GM18861 (cell line): ENCODE measurements around the gene GNG13.

Experiments used
- ATAC-seq: cut with Tn5 transposase; IDR thresholded peaks from one replicate; pipeline ENCODE4 v1.9.1; 2021; ENCODE audit not compliant: unreplicated experiment

GNG13 gene

DNA sequence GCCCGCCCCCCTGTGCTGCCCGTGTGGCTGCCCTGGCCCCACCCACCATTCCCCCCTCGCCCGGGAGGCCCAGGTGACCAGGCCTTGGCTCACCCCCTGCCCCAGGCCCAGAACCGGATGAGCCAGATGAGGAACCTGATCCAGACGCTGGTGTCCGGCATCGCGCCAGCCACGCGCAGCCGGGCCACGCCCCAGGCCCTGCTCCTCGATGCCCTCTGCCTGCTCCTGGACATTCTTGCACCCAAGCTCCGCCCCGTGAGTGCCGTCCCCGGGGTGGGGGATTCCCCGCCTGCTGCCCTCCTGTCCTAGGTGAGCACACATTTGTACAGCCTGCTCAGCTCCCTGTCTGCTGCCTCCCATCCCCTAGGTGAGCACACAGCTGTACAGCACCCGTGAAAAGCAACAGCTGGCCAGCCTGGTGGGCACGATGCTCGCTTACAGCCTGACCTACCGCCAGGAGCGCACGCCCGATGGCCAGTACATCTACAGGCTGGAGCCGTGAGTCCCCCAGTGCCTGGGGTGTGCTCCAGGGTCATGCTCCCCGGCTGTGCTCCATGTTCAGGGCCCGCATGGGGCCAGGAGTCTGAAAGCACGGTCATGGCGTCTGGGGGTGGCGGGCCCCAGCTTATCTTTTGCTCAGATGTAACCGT, 4.8 kb downstream of the GNG13 start:
- ATAC-seq: no peak

DNA sequence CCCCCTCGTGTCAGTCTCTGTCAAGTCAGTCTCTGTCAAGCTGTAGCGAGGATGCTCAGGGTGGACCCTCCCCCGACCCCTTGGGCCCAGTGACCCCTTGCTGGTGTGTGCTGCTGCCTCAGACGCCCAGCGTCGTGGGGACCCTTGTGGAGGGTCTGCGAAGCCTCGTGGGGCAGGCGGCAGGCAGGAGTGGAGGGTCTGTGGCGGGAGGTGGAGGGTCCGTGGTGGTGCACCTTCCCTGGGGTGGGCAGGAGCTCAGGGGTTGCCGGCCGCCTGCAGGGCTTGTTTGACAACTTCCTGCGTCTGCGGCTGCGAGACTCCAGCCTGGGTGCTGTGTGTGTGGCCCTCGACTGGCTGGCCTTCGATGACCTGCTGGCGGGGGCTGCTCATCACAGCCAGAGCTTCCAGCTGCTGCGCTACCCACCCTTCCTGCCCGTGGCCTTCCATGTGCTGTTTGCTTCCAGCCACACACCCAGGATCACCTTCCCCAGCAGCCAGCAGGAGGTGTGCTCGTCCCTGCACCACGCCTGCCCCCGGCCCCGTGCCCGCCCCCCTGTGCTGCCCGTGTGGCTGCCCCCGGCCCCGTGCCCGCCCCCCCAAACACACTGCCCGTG, 5.6 kb downstream of the GNG13 start:
- ATAC-seq: no peak

DNA sequence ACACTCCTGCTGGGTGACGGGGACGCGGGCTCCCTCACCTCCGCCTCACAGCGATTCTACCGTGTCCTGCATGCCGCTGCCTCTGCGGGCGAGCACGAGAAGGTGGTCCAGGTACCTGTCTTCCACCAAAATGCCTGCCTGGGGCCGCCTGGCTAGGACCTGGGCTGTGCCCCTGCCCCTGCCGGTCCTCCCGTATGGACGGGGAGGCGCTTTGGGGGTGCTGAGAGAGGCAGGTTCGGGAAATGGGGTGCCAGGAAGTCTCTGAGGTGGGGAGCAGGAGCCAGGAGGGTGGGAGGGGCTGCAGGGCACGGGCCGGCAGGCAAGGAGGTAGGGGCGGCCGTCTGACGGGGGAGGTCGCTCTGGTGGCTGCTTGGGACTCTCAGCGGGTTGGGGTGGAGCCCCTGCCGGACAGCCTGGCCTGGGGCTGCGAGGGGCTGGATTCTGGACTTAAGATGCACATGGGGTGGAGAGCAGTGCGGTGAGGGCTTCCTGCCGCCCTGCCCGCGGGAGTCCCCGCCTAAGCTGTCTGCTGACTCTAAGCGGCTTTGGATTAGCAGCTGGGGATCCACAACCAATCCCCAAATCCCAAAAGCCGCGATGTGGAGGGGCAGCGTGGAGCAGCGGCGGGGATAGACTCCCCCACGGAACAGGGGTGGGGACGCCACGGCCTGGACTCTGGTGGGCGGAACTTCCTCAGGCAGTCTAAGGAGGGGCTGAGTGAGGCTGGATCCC, 6.3 kb downstream of the GNG13 start:
- no peak for ATAC-seq

DNA sequence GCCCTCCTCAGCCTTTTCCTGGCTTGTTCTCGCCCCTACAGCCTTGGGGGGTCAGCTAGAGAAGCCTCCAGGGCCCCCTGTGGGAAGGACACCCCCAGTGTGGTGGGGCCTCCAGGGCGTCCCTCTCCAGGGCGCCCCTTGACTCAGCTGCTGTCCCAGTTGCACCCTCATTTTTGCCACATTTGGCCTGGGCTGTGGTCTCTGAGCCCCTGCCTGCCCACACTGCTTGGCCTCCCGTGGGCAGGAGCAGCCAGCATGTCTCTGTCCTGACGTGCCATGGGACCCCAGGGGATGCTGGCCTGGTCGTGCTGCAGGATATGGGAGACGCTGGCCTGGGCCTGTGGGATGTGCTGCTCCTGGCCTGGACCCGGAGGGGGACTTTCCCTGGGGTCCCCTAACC, 7.1 kb downstream of the GNG13 start:
- no peak for ATAC-seq

DNA sequence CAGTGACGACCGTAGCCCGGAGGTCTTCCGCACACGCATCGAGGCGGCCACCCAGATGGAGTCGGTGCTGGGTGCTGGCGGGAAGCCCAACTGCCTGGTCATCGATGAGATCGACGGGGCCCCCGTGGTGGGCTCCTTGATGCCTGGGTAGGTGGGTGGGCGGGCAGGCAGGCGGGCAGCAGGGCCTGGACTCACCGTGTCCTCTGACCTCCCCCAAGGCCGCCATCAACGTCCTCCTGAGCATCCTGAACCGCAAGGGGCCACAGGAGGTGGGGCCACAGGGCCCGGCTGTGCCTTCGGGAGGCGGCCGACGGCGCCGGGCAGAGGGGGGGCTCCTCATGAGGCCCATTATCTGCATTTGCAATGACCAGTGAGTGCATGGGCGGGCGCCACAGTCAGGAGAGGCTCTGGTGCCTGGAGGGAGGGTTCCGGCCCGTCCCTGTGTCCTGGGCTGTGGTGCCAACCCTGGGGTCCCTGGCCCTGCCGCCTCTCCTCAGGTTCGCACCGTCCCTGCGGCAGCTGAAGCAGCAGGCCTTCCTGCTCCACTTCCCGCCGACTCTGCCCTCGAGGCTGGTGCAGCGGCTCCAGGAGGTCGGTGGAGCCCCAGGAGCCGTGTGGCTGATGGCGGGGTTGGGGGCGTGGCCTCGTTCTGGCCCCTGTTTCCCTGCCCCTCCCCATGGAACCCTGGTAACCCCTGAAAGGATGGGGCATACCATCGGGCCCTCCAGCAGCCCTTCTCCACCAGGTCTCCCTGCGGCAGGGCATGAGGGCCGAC, 8.1 kb downstream of the GNG13 start:
- ATAC-seq: no peak

DNA sequence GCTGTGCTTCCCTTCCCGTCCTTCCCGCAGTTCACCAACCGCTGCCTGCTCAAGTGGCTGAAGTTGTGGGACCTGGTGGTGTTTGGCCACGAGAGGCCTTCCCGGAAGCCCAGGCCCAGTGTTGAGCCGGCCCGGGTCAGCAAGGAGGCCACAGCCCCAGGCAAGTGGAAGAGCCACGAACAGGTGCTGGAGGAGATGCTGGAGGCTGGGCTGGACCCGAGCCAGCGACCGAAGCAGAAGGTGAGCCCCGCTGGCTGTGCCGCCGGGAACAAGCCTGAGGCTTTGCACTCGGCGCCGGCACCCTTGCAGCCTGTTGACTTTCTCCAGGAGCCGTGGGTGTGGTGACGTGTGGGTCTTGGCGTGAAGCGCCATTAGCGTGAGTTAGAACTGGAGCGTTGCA, 9.4 kb downstream of the GNG13 start:
- ATAC-seq: no peak

DNA sequence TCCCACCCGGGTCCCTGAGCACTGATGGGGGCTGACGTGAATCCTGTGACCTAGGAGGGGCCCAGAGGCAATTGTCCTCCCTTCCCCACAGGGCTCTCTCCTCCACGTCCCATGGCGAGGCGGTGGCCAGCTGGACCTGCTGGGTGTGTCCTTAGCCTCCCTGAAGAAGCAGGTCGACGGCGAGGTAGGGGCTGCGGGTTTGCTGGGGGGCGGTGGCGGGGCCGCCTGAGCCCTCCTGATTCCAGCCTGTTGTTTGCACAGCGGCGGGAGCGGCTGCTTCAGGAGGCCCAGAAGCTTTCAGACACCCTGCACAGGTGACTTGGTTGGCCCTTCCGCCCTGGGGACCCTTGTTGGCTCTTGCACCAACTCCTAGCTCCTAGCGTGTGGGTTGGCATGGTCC, 10.4 kb downstream of the GNG13 start:
- no peak for ATAC-seq

DNA sequence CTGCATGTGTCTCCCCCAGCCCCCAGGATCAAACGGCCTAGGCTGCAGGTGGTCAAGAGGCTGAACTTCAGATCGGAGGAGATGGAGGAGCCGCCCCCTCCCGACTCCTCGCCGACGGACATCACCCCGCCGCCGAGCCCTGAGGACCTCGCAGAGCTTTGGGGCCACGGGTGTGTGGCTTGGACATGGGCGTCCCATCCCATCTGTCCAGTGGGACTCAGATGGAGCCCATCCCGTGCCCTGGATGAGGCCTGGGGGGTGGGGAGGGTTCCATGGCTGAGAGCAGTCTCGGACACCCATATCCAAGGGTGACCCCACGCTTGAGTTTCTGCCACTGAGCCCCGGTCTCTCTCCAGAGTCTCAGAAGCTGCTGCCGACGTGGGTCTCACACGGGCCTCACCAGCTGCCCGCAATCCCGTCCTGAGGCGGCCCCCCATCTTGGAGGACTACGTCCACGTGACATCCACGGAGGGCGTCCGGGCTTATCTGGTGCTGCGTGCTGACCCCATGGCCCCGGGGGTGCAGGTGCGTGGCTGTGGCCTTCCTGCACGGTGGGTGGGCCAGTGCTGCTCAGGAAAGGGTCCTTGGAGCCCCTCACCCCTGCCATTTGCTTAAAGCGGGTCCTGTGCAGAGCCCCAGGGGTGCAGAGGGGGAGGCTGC, 11.2 kb downstream of the GNG13 start:
- no peak for ATAC-seq

DNA sequence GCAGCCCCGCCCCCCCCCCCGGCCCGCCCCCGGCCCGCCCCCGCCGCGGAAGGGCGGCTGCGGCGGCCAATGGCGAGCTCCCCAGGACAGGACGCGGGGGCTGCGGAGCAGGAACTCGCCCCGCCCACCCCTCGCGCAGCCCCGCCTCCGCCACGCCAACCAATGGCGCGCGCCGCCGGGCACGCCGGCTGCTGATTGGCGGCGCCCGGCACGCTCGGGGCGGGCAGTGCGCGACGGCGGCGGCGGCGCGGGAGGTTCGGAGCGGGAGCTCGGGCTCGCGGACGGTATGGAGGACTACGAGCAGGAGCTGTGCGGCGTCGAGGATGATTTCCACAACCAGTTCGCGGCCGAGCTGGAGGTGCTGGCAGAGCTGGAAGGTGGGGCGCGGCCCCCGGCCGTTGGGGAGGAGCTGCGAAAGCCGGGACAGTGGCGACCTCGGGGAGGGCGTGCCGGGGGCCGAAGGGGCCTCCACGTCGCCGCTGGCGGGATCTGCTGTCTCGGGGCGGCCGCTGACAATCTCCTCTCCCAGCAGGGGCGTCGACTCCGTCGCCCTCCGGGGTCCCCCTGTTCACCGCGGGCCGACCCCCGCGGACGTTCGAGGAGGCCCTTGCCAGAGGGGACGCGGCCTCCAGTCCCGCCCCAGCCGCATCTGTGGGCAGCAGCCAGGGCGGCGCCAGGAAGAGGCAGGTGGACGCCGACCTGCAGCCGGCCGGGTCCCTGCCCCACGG, 12.0 kb downstream of the GNG13 start, which contains the start of gene CHTF18:
Gene CHTF18 (plus strand): TSS at position 222 of the 728 bp plus-strand sequence. CDS start 65 bp downstream, at position 287.
- peak; percentile 62 for ATAC-seq

DNA sequence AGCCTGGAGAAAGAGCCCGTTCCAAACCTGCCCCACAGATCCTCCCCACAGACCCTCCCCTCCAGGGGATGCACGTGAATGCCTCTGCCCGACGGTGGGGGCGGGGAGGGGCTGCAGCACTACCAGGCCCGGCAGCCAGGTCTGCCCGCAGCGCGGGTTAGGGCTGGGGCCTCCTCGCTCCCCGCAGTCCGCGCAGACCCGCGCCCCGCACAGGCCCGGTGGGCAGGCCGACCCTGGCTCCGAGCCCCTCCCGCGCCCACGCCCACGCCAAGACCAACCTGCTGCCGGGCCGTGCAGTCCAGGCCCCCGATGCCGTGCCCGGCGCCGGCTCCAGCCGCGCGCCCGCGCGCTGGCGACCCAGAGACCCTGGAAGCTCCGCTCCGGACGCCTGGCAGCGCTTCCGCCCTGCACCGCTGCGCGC, 12.5 kb downstream of the GNG13 start, which contains the start of gene RPUSD1:
Gene RPUSD1 (minus strand): TSS at position 404 of the 421 bp plus-strand sequence. CDS start 644 bp downstream, outside the sequence.
- no peak for ATAC-seq

DNA sequence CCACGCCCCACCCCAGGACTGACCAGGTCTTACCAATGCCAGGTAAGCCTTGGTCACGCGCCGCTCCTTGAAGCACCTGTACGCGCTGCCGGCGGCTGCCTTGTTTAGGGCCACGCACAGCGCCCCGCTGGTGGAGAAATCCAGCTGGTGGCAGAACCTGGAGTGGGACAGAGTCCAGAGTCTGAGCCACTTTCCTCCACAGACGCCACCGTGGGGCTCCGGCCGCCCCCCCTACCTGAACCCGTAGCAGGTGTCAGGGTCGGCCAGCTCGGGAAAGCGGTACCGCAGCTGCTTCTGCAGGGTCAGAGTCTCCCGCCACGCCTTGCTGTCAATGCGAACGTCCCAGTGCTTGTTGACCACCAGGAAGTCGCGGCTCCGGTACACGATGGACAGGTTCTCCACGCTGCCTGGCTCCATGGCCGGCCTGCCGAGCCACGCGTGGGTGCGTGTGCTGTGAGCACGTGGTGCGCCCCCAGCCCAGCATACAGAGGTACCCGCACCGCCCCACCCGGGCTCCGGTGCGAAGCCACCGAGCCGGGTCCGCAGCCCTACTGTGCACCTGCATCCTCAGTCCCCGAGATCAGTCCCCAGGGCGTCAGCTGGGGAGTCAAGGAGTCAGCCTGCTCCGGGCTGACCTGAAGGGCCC, 13.1 kb downstream of the GNG13 start:
- ATAC-seq: no peak

DNA sequence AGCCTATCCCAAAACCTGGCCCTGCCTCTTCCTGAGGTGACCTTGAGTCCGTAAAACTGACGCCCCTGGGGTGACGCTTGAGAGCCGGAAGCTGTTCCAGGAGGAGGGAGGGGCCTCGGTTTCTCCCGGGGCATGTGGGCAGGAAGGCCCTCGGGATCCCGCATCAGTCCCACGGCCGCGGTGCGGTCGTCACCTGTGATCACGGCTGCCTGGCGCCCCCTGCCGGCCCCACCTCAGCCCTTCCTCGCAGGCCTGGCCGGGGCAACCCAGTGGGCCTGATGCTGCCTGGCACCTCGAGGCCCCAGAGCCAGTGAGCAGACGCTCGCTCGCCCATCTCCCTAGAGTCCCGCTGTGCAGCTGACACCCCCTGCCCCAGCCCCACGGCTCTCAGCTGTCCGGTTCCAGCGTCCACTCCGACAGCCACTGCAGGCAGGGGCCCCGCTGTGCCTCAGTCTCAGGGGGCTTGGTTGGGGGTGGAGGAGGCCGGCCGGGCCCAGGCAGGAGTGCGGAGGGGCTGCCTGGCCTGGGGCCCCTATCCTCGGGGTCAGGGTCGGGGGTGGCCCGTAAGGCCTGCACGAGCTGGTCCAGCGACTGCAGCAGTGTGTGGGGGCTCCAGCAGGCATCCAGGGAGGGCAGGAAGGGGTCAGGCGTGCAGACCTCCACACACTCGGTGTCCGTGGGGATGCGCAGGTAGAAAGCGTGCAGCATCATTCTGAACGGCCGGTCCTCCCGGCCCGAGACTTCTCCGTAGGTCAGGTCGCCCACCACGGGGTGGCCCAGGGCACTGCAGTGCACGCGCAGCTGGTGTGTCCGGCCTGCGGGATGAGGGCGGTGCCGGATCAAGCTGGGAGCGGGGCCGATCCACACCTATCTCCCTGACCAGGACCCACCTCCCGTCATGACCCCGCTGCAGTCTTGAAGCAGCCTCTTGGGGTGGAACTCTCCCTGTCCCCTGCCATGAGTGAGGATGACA, 14.7 kb downstream of the GNG13 start:
- ATAC-seq: no peak

DNA sequence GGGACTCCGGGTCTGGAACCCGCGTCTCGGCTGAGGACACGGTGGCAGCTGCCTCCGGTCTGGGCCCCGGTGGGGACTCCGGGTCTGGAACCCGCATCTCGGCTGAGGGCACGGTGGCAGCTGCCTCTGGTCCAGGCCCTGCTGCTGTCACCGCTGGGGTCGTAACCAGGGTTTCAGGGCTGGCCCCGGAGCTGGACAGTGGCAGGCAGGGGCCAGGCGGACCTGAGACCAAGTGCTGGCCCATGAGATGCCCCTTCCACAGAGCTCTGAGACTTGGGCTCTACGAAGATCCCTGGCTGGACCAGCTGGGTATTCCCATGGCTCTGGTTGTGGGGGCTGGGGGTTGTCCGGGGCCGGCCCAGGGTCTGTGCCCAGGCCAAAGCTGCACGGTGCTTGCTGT, 16.1 kb downstream of the GNG13 start:
- ATAC-seq: no peak

DNA sequence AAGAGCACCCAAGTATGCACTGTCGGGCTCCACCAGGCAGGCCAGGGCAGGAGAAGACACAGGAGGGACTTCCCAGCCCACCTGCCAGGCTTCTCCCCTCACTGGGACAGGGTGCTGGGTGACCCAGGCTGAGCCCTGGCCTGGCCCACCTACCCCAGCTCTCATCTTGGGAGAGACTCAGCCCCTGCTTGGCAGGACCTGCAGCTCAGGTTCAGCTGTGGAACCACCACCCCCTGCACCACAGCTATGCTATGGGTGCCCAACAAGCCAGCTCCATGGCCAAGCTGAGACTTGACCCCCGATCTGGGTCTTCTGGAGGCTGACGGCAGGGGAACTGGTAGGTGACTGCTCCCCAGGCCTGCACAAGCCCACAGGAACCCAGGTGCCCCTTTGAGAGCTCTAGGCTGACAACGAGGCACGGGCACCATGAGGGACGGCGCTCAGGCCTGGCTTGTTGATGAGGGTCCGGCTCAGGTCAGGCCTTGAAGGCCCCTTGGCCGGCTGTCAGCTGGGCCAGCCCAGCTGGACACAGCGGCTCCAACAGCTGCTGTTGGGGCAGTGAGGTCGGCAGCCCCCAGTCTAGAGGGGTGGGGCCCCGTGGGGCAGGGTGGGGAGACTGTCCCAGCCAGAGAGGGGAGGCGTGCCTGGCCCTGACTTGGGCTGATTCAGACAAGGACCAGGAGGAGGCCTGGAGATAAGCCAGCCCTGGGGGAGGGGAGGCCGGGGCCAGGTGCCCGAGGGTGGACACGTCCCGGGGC, 17.0 kb downstream of the GNG13 start:
- no peak for ATAC-seq

DNA sequence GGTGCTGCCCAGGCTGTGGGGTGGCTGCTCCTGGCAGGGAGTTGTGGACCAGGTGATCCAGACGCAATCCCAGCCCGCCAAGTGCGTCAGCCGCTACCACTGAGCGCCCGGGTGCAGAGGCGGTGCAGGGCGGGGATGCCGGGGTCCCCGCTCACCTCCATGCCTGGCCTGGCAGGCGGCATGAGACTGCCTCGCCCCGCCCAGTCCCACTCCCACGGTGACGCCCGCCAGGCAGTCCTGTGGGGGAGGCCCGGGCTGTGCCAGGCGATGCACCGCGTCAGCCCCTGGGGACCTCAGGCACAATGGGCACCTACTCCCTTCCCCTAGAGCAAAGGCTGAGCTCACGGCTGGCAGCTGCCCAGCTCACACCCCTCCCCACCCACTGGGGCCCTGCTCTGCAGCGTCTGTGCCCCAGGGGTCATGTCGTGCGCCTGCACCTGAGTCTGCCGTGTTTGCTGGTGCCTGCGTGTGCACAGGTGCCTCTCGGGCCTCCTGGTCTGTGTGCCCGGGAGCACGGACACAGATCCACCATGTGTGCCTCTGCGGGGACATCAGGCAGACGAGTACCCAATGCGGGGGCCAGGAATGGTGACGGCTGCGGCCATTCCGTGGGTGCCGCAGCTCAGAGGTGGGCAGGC, 17.6 kb downstream of the GNG13 start:
- ATAC-seq: no peak

DNA sequence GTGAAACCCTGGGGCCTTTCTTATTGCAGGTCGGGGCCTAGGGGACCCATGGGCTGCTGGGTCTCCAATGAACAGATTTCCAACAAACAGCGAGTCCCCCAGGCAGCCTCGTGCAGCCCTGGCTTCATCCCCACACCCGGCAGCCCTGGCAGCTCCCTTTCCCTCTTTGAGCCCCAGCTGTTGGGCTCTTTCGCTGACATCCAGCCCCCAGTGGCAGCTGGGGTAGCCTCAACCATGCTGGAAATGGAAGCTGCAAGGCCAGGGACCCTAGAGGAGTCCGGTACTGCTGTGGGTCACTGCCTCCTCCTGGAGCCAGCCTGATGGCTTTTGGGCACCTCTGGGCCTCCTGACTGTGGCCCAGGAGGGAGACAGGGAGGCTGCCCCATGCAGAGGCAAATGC, 18.3 kb downstream of the GNG13 start:
- ATAC-seq: no peak

DNA sequence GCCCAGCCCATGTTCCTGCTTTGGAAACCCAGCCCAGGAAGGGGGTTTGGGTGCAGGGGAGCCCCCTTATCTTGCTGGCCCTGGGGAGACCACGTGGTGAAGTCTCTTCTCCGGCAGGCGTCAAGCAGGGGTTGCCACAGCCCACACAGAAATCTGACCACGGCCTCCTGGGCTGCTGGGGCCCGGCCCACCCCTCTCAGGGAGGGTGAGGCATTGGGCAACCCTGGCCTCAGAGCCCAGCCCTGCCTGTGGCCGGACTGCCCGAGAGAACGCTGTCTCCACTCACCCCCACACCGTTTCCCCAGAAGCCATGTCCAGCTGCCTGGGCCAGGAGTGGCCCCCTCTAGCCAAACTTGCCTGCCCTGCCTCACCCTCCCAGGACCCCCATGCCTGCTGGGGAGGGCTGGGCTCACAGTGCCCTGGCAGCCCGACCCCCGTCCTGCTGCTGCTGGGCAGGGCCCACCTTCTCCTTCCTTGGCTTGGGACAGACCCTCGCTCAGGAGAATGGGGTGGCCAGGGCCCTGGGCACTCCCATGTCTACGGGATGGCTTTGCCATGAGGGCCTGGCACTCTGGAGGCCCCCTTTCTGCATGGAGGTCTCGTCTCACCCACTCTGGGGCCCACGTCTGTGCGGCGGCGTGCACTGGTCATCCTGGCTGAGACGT, 19.1 kb downstream of the GNG13 start:
- ATAC-seq: no peak
